GM18508 (cell line): ENCODE data around the gene ADPRHL1.
"Not testable (repeated sequence)": the region's sequence is repeated elsewhere in the genome, so short reads cannot be mapped to it uniquely, and the experiment has no call there.

Experiments used
- ATAC-seq: cut with Tn5 transposase; IDR thresholded peaks from one replicate; pipeline ENCODE4 v1.9.1; 2021; ENCODE audit warnings: moderate number of reproducible peaks; ENCODE audit not compliant: insufficient read depth, unreplicated experiment

ADPRHL1 gene

DNA sequence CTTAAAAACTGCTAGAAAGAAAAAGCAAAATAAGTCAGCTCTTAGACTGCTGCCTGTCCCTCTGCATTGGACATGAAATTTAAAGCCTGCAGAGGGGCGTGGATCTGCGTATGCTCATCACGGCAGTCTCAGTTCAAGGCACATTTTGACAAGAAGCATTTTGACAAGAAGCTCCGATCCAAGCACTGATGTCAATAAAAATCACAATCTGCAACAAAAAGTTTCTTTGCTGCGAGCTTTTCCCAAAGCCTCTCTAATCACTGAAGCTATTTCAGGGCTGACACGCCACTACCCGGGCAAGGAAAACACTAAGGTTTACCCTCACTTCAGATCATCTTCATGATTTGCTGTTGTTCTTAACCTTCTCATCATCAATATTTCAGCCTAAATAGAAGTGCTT is 29.8 kb upstream of the ADPRHL1 start:
- no peak for ATAC-seq

DNA sequence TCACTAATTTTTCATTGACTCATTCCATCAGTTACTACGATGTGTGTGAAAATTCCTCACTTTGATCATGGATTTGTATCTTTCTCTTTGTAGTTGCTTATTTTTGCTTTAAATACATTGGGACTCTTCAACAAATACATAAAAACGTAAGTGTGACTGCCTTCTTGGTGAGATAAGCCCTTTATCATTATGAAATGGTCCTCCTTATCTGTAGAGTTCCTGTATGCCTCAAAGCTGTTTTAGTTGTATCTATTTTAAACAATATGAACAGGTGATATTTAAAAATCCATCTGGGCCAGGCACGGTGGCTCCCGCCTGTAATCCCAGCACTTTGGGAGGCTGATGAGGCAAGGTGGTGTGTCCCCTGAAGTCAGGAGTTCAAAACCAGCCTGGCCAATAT is 25.9 kb upstream of the ADPRHL1 start:
- no peak for ATAC-seq

DNA sequence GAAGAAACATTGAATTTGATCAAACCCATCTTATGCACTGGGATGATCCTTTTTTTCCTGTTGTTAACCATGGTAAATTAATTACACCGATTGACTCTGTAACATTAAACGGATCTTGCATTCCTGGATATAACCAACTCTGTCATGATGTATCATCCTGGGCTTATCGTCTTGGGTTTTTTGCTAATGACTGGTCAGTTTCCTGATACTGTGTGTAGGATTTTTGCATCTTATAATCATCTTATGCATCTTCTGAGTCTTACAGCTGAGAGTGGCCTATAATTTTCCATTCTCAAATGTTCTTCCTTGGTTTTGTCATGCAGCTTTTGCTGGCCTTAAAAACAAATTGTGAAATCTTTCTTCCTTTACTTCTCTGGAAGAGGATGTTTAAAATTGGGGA is 24.4 kb upstream of the ADPRHL1 start:
- no peak for ATAC-seq

DNA sequence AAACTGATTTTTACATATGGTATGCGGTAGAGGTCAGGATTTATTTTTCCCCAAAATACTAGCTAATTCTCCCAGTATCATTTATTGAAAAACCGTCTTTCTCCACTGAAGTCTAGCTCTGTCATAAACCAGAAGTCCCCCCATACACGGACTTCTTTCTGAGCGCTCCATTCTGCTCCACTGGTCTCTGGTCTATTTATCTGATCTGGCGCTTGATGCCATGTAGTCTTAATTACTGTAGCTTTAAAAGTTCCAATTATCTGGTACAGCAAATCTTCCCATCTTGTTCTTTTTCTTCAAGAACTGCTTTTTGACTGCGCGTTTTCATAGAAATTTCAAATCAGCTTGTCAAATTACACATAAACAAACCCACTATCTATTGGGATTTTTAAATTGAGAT is 23.5 kb upstream of the ADPRHL1 start:
- ATAC-seq: no peak

DNA sequence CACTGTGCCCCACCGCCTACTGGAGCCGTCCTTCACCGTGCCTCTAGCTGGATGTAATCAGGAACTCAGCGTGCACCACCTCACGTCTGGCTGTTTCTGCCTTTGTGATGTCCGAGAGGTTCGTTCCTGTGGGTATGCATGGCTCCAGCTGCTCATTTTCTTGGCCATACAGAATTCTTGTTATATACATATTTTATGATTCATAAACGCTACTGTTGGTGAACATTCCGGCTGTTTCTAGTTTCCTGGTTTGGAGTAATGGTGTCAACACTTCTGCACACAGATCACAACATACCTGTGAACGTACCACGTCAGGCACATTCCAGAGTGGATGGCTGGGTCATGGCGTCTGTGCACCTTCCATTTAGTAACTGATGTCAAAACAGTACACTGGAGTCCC is 22.6 kb upstream of the ADPRHL1 start:
- ATAC-seq: no peak

DNA sequence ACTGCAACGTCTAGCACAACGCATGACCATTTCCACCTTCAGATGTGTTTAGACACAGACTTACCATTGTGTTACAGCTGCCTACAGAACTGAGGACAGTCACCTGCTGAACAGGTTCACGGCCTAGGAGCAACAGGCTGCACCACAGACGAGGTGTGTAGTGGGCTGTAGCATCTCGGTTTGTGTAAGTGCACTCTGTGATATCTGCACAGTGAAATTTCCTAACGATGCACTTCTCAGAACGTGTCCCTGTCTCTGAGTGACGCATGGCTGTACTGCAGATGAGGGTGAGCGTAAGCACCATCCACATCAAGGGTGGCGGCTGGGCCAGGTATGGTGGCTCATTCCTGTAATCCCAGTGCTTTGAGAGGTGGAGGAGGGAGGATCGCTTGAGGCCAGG is 22.0 kb upstream of the ADPRHL1 start:
- no peak for ATAC-seq

DNA sequence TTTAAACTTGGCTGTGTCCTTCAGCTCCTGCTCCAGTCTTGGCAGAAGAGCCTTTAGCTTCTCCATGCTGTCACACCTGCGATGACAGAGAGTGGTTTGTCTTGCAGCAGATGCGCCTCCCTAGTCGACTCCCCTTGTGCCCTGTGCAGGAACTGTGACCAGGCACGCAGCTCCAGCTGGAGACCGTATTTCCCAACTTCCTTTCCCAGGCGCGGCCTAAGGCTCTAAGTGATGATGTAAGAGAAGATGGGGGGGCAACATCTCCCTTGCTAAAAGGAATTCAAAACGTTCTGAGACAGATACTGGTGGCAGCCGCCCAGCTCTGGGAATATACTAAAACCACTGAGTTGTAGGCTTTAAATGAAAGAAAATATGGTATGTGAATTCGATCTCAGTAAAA is 20.9 kb upstream of the ADPRHL1 start:
- ATAC-seq: no peak

DNA sequence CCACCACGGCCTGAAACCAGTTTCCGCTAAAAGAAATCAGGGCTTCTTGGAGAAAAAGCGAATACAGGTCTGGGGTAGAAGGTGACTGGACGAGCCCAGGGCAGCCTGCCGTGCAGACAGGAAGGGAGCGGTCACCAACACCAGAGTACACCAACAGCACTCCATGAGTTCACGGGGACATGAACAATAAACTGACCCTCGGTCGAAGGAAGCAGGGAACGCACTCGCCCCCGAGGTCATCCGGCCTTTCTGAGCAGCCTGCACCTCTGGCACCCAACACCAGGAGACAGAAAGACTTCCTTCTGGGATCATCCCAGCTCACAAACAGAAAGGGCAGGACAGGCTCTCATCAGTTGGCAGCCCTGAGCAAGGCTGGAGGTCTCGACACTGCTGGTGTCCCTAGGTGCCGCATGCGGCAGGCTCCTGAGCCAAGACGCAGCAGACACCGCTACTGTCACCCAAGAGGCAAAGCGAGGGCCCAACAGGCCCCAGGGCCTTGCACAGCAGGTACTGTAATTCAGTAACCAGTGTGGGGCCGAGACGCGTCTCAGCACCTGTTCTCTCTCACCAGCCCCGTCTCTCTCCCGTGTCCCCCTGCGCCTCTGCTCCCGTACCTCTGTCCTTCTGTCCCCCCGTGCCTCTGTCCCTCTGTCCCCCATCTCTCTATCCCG is 19.2 kb upstream of the ADPRHL1 start:
- ATAC-seq: no peak

DNA sequence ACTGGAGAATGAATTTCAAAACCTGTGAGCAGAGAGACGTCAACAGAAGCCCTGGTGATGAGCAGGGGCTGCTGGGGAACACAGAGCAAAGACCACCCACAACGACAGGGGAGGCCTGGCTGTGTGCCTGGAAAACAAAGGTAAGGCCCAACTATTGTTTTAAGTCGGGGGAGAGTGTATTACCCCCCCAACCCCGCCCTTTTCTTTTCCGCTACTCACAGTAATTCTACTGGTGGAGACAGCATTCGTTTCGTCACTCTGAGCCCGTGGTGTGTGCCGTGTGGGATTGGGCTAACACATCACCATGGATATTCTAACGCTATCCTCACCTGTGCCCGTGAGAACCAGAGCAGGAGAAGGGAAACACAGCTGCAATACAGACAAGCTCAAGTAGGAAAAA is 18.6 kb upstream of the ADPRHL1 start:
- no peak for ATAC-seq

DNA sequence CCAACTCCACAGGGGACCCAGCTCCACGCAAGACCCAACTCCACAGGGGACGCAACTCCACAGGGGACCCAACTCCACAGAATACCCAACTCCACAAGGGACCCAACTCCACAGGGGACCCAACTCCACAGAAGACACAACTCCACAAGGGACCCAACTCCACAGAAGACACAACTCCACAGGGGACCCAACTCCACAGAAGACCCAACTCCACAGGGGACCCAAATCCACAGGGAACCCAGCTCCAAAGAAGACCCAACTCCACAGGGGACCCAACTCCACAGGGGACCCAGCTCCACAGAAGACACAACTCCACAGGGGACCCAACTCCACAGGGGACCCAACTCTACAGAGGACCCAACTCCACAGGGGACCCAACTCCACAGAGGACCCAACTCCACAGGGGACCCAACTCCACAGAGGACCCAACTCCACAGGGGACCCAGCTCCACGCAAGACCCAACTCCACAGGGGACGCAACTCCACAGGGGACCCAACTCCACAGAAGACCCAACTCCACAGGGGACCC is 17.4 kb upstream of the ADPRHL1 start:
- not testable (repeated sequence) for ATAC-seq

DNA sequence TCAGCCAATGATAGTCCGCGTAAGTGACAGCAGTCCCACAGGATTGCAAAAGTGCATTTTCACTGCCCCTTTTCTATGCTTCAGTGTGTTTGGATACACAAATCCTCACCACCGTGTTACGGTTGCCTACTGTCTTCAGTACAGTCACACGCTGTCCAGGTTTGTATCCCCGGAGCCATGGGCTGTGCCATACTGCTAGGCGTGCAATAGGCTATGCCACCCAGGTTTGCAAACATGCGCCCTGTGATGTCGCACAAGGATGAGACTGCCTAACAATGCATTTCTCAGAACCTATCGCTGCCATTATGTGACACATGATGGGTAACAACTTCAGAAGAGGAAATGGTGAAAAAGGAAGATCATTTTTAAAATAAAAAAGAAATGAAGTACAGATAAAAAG is 16.8 kb upstream of the ADPRHL1 start:
- ATAC-seq: no peak

DNA sequence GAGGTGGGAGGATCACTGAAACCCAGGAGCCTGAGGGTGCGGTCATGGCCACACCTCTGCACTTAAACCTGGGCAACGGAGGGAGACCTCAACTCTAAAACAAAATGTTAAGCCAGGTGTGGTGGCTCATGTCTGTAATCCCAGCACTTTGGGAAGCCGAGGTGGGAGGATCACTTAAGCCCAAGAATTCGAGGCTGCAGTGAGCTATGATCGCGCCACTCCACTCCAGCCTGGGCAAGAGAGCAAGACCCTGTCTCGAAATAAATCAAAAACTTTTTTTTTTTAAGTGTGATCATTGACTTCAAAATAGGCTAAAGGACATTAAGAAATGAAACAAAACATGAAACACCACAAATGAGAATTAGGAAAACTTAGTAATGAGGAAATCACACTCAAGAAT is 16.3 kb upstream of the ADPRHL1 start:
- ATAC-seq: no peak

DNA sequence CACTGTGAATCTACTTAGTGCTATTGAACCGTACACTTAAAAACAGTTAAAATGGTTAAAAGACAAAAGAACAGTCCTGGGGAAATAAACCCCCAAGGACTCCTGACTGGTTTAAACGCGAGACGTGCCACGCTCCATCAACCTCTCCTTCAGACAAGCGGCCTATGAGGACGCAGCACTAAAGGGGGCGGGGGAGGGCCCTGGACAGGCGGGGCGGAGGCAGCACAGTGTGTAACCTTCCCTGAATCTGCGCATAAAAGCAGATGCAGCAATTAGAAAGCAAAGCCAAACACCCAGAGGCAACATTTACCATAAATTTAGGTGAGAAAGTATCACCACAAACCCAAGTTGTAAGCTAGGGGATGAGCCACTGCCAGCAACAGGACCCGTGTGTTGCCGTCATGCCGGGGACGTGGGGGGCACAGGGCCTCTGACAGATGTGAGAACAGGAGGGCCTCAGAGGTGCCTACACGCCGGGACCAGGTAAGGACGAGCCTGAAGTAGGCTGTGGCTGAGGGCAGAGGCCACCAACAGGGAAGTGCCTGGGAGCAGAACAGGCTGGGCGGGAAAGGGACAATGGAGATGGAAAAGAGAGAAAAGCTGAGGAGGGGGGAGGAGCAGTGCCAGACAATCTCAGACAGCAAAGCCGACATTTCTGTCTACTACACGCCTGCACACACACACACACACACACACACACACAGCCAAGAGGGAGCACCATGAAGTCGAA is 15.3 kb upstream of the ADPRHL1 start:
- ATAC-seq: no peak

DNA sequence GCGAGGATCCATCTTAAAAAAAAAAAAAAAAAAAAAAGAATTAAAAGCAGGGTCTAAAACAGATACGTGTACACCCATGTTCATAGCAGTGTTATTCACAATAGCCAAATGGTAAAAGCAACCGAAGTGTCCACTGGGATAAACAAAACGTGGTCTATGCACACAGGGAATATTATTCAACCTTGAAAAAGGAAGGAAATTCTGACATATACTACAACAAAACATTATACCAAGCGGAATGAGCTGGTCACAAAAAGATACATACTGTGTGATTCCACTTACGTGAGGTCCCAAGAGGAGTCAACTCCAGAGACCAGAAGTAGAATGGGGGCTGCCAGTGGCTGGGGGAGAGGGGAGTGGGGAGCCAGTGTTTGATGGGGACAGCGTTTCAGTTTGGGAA is 14.7 kb upstream of the ADPRHL1 start:
- no peak for ATAC-seq

DNA sequence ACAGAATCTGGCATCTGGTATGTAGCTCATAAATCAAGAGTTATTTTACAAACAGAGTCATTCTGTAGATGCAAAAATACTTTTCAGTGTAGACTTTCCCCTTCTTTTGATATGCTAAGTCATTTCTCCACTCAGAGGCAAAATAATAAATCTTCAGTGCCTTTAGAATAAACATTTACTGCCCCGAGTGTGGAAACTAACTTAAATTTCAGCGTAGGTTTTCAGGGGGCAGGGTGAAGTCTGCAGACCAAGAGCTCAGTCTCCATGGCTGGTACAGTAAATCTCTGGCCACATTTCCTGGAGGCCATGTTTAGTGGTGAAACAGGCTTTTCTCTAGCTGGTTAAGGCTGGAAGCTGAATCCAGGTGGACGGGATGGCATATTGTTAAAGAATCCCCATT is 13.1 kb upstream of the ADPRHL1 start:
- no peak for ATAC-seq

DNA sequence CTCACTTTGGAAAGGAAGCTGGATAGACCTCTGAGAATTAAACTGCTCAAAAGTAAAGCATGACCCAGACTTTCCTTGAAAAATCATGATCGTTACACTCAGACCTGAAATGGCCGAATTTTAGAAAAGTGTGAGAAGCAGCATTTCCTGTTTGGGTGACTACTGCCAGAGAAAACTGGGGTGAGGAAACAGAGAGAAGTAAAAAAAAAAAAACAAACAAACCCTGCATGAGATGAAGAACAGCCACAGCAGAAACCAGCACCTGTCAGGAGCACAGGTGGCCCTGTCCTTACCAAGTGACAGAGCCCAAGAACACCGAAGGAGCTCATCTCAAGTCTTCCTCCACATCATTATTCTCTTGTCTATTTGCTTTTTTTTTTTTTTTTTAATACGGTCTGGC is 12.0 kb upstream of the ADPRHL1 start:
- no peak for ATAC-seq

DNA sequence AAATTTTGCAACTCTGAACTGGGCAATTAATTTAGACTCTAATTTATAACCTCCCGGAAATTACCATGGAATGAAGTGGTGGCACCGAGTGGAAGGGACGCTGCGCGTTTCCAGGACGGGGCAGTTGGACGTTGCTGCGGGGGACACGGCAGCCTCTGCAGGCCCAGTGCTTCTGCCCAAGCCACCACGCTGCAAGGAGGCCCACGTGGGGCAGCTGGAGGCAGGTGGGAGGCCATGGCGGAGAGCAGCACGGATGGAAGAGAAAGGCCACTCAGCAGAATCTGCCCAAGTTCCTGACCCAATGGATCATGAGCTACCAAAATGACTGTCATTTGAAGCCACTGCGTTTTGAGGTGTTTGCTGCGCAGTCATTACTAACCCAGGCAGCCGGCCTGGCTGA is 11.2 kb upstream of the ADPRHL1 start:
- ATAC-seq: no peak

DNA sequence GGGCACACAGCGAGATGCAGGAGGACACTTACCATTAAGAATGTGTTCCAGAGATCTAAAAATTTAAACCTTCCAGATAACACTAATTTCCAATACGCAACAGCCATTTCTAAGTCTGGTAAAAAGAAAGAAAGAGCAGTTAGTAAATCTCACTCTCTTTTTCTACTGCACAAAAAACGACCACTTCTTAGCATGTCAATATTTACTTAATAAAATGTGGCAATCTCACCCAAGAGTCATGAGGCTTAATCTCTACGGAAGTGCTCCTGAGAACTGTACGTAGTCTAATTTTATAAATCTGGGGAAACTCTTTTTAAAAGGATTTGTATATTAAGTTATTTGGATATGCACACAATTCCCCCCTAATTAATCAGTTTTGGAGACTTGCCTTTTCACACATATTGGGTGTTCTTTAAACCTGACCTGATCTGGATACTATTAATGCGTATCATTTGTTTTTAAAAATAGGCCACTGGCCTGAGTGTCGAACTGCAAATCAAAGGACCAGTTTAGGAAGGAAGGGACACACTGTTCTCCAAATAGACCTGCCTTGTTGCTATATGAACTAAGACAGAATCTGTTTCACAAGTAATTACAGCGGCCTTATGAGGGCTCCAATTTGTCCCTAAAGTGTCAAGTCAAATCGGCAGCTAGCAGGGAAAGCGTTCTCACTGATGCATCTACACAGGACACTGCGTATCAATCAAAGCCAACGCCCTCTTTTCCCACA is 7.9 kb upstream of the ADPRHL1 start:
- no peak for ATAC-seq

DNA sequence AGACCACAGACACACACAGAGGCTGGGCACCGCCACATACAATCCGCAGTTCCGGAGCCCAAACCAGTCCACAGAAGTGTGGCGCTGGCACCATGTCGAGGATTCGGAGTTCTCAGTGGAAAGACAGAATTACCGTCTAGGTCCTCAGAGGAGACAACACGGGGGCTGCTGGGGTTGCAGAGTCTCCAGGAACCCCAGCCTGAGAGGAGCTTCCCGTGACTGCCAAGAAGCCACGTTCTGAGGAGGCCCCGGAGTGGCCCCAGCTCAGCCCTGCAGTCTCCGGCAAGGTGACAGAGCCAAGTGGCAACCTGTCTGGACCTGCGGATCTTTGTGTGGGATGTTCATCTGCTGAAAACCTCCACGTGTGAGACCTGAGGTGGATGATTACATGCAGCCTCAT is 7.3 kb upstream of the ADPRHL1 start:
- ATAC-seq: no peak

DNA sequence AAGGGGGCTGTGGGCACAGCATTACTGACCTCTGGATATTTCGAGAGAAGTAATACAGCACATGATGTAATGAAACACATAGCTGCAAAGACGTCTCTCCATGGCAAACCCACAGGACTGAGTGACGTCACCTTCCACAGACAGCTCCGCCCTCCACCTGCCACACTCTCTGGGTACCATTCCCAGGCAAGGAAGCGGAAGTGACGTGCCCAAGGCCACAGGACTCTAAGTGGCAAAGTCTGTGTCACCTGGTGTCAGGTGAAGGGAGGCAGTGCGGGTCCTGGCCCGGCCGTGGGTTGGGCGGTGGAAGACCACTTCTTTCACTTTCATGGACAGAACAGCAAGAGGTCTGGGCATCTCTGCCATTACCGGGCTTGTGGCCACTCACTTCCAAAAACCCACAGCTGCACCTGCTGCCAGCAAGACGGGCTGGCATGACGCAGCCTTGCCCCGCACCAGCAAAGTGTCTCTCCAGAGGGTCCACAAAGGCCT is 6.8 kb upstream of the ADPRHL1 start:
- ATAC-seq: no peak
